Ovary (tissue), 9 donors: ENCODE measurements around the gene CUEDC2. TPM values are rescaled to one million over a fixed set of nuclear protein-coding genes. Genes with fewer than 3 reads are reported as not detected.

Experiments used
- DNase-seq, 5 donors: peaks; one replicate each; pipeline ENCODE4 v3.0.0-alpha.2; 2019 to 2020
- H3K27ac ChIP-seq, 2 donors: fragments of 200-600 bp; one replicate each; pipeline versions ENCODE4 v1.5.1 to v1.8.0; 2019 to 2022
- H3K27me3 ChIP-seq: fragments of 200-600 bp; one replicate; pipeline ENCODE4 v1.8.0; 2022
- H3K36me3 ChIP-seq: fragments of 200-600 bp; sonication (generic); one replicate; pipeline ENCODE4 v1.5.1; 2019
- H3K4me1 ChIP-seq: one replicate; pipeline ENCODE4 v1.8.1; 2013; ENCODE audit warnings: mild to moderate bottlenecking, moderate library complexity; ENCODE audit not compliant: insufficient read depth
- H3K4me3 ChIP-seq: fragments of 200-600 bp; sonication (generic); one replicate; pipeline ENCODE4 v1.5.1; 2017
- H3K9me3 ChIP-seq, 2 donors: fragments of 200-600 bp in 1 of 2; sonication (generic) in 1 of 2; one replicate each; pipeline versions ENCODE4 v1.5.1 to v1.8.1; 2013 to 2019; ENCODE audit warnings: mild to moderate bottlenecking in 1 of 2, moderate library complexity in 1 of 2
- CTCF ChIP-seq, 3 donors: fragments of 450-650 bp in 2 of 3; fragments of 200-600 bp in 1 of 3; IDR thresholded peaks; one replicate each; pipeline versions ENCODE4 v1.5.1 to v1.8.0; 2016 to 2022; ENCODE audit warnings: antibody characterized with exemption in 3 of 3, mild to moderate bottlenecking in 1 of 3
- EP300 ChIP-seq: sonication (generic); formaldehyde crosslinking; IDR thresholded peaks from one replicate; pipeline ENCODE4 v1.6.1; 2017; ENCODE audit warnings: antibody characterized with exemption
- POLR2A ChIP-seq: fragments of 450-650 bp; IDR thresholded peaks from one replicate; pipeline ENCODE4 v1.6.1; 2017; ENCODE audit warnings: antibody characterized with exemption, mild to moderate bottlenecking, moderate library complexity
- WGBS, 3 donors: extraction: QIAGEN DNeasy Blood & Tissue Kit in 1 of 3; methylation state at CpG; one replicate each; pipeline versions ENCODE4 v1.1.5 to v1.1.7; 2013 to 2017; 5-methylcytosine and 5-hydroxymethylcytosine counted together
- intact Hi-C, 4 donors: fragments of 100-400 bp; cut with DNase I; formaldehyde crosslinking; loops; one replicate each; pipeline versions ENCODE4 v1.11.0 to v1.15.1; 2022 to 2023
- polyA plus RNA-seq, 2 donors: library from polyadenylated mRNA; stranded (reverse); fragments of 200-250 nt in 1 of 2; fragments of 350-450 nt in 1 of 2; fragmentation: Illumina TruSeq in 1 of 2; extraction: RNeasy Lipid Tissue Mini Kit (QIAGEN cat#74804) in 1 of 2; gene quantifications; one replicate each; pipeline ENCODE4 v1.2.3, GENCODE V29; 2013 to 2014
- total RNA-seq, 7 donors: library from RNA; depleted of rRNA in 2 of 7; stranded (reverse); fragments of >200 nt in 2 of 7; fragmentation: NEBNext Ultra II Directional in 3 of 7; extraction: Animal tissue kit (Norgen Biotek cat#: 25700) in 3 of 7; gene quantifications; one replicate each; pipeline versions ENCODE4 v1.1.0 to v1.2.4, GENCODE V29; 2016 to 2023
- donor health status: DM: no; HTN: no; CAD: no; lungs with moderate emphysema.
- donor health status: DM: no; HTN: no; CAD: no.
- donor health status: Bipolar disorder and iron deficiency.
- donor health status: DM: yes; HTN: yes; CAD: no.
- donor health status: DM: no; HTN: no; CAD: no.
- donor health status: DM: yes; HTN: yes; CAD: no.

Gene CUEDC2
- total and polyA plus RNA-seq, 9 donors = 34.7 to 76.5 (median 61.7) TPM

- Histone ChIP-seq H3K4me3 (peak within 1 kb of the TSS; percentile 75), H3K27ac (peak within 1 kb of the TSS; percentile 92 to 97), H3K9me3 (no peaks in the 10 kb centered on the region), H3K36me3 (no peaks in the 10 kb centered on the region), H3K27me3 (no peaks in the 10 kb centered on the region), H3K4me1 (peaks cover 11% of the 10 kb centered on the region)
- intact Hi-C loops = loop anchor here in 1 of 4 donors (5.0 to 10.0 kb wide), 2 partner anchors 87 to 189 kb away; no protein-coding TSS in a partner anchor
- peak; percentile 88 to 95 (median 94) for DNase-seq
- peak; percentile 80 for TF ChIP-seq EP300
- no peak for TF ChIP-seq CTCF (IDR thresholded peaks at IDR 0.05)
- TF ChIP-seq POLR2A = peak; percentile 92
- WGBS, 3 donors = 0 to 1% (median 0%) methylated on average over 35 to 42 of the region's 42 CpGs
Measured at GRCh38 chr10:102395400-102396316, 36.7 kb downstream of the CUEDC2 start, which contains the start of gene NFKB2. TSS of gene NFKB2 (plus strand) at chr10:102395705. CDS start at chr10:102395960, 255 bp downstream.

- no peaks in the 10 kb centered on the region for H3K27me3 ChIP-seq
- WGBS, 3 donors = 1% methylated on average over 35 of the region's 35 CpGs
- intact Hi-C loops = loop anchor here in 2 of 4 donors (5.0 to 10.0 kb wide), 3 partner anchors 87 to 190 kb away; no protein-coding TSS in a partner anchor
- peak overlapping the region; percentile 92 to 97 for H3K27ac ChIP-seq
- H3K4me1 ChIP-seq = peaks cover 9% of the 10 kb centered on the region
- H3K4me3 ChIP-seq = peak overlapping the region; percentile 75
- DNase-seq = peak in 1 of 5 donors; percentile 67
- TF ChIP-seq EP300 (no peak), CTCF (IDR thresholded peaks at IDR 0.05) (no peak), POLR2A (no peak)
- H3K36me3 ChIP-seq = no peaks in the 10 kb centered on the region
- no peaks in the 10 kb centered on the region for H3K9me3 ChIP-seq
Measured at GRCh38 chr10:102394801-102395399, 37.5 kb downstream of the CUEDC2 start.

GRCh38 chr10:102394079-102394800, 38.1 kb downstream of the CUEDC2 start:
- TF ChIP-seq POLR2A = peak; percentile 86
- TF ChIP-seq CTCF (IDR thresholded peaks at IDR 0.05) = peak; percentile 96 to 99 (median 99)
- TF ChIP-seq EP300 = peak; percentile 71
- peak; percentile 92 to 96 (median 94) for DNase-seq
- Histone ChIP-seq H3K36me3 (no peaks in the 10 kb centered on the region), H3K27ac (peak overlapping the region; percentile 92 to 97), H3K4me3 (peak overlapping the region; percentile 75), H3K9me3 (no peaks in the 10 kb centered on the region), H3K27me3 (no peaks in the 10 kb centered on the region), H3K4me1 (peaks cover 6% of the 10 kb centered on the region)
- WGBS, 3 donors = 0 to 1% (median 0%) methylated on average over 62 to 71 of the region's 71 CpGs
- intact Hi-C loops = loop anchor here in 2 of 4 donors (5.0 to 10.0 kb wide), 2 partner anchors 188 to 191 kb away; no protein-coding TSS in a partner anchor
